NCI-H1436 treated with DMSO at 0.1 percent for 48 hours (cell line): ENCODE data around the gene STXBP6.
"Not testable (repeated sequence)": the region's sequence is repeated elsewhere in the genome, so short reads cannot be mapped to it uniquely, and the experiment has no call there.

ENCODE experiments used
- DNase-seq: peaks from one replicate; lab custom pipeline; 2025; lab: John Stamatoyannopoulos, UW

STXBP6 gene

GRCh38 chr14:24801024-24801423 lies 248.9 kb downstream of the STXBP6 start:
- no peak for DNase-seq

GRCh38 chr14:24798911-24799462 lies 251.0 kb downstream of the STXBP6 start:
- DNase-seq: no peak

GRCh38 chr14:24795406-24795805 lies 254.5 kb downstream of the STXBP6 start:
- DNase-seq: no peak

- DNase-seq: no peak
Measured at GRCh38 chr14:24794644-24795305, 255.2 kb downstream of the STXBP6 start.

- DNase-seq: no peak
Measured at GRCh38 chr14:24790196-24790595, 259.8 kb downstream of the STXBP6 start.

GRCh38 chr14:24789378-24789884 lies 260.5 kb downstream of the STXBP6 start:
- DNase-seq: no peak

- no peak for DNase-seq
Measured at GRCh38 chr14:24785698-24786097, 264.2 kb downstream of the STXBP6 start.

- DNase-seq: no peak
Measured at GRCh38 chr14:24784981-24785380, 265.0 kb downstream of the STXBP6 start.

GRCh38 chr14:24783791-24784190 lies 266.2 kb downstream of the STXBP6 start:
- DNase-seq: no peak

- no peak for DNase-seq
Measured at GRCh38 chr14:24780281-24780680, 269.7 kb downstream of the STXBP6 start.

- DNase-seq: no peak
Measured at GRCh38 chr14:24777678-24778077, 272.3 kb downstream of the STXBP6 start.

GRCh38 chr14:24775950-24776349 lies 274.0 kb downstream of the STXBP6 start:
- no peak for DNase-seq

- DNase-seq: no peak
Measured at GRCh38 chr14:24774187-24774915, 275.6 kb downstream of the STXBP6 start.

GRCh38 chr14:24773564-24773963 lies 276.4 kb downstream of the STXBP6 start:
- DNase-seq: not testable (repeated sequence)

GRCh38 chr14:24766434-24766833 lies 283.5 kb downstream of the STXBP6 start:
- DNase-seq: no peak

- no peak for DNase-seq
Measured at GRCh38 chr14:24761141-24761540, 288.8 kb downstream of the STXBP6 start.
